Naive B cell (primary cell): ENCODE measurements around the gene MSMP. TPM values are rescaled to one million over a fixed set of nuclear protein-coding genes. Genes with fewer than 3 reads are reported as not detected.

Experiments used
- ATAC-seq, 2 donors: fragments of 150-1000 bp; cut with Tn5 transposase; 2 replicates each; pipeline ENCODE4 v1.10.0; 2021; ENCODE audit warnings: low read depth in 2 of 2, mild to moderate bottlenecking in 2 of 2, moderate library complexity in 2 of 2
- DNase-seq: peaks from one replicate; pipeline ENCODE4 v3.0.0; 2022
- H3K27ac Mint-ChIP-seq, 6 donors: one replicate each; pipeline ENCODE4 v1.8.0; 2020 to 2022; ENCODE audit warnings: mild to moderate bottlenecking in 6 of 6, mixed read lengths in 6 of 6, moderate library complexity in 5 of 6, inconsistent platforms in 2 of 6
- H3K27me3 Mint-ChIP-seq, 3 donors: one replicate each; pipeline ENCODE4 v1.8.0; 2021 to 2022; ENCODE audit warnings: mixed read lengths in 3 of 3, mild to moderate bottlenecking in 1 of 3
- H3K36me3 Mint-ChIP-seq, 2 donors: one replicate each; pipeline ENCODE4 v1.8.0; 2020 to 2022; ENCODE audit warnings: mixed read lengths in 2 of 2, inconsistent platforms in 1 of 2, mild to moderate bottlenecking in 1 of 2
- H3K4me1 Mint-ChIP-seq, 3 donors: one replicate each; pipeline ENCODE4 v1.8.0; 2020 to 2022; ENCODE audit warnings: mixed read lengths in 3 of 3, inconsistent platforms in 1 of 3, mild to moderate bottlenecking in 1 of 3, moderate library complexity in 1 of 3
- H3K4me3 Mint-ChIP-seq, 8 donors: one replicate each; pipeline ENCODE4 v1.8.0; 2020 to 2022; ENCODE audit warnings: mild to moderate bottlenecking in 8 of 8, mixed read lengths in 8 of 8, moderate library complexity in 8 of 8, inconsistent platforms in 2 of 8
- H3K9me3 Mint-ChIP-seq, 7 donors: one replicate each; pipeline ENCODE4 v1.8.0; 2020 to 2022; ENCODE audit warnings: mixed read lengths in 7 of 7, mild to moderate bottlenecking in 5 of 7, inconsistent platforms in 2 of 7, moderate library complexity in 1 of 7
- polyA plus RNA-seq, 6 donors: library from polyadenylated mRNA; unstranded; fragments of 300-500 nt; fragmentation: Illumina TruSeq; gene quantifications; one replicate each; pipeline ENCODE4 v1.2.3, GENCODE V29; 2021; ENCODE audit warnings: low read depth in 6 of 6

The MSMP gene, protein sequence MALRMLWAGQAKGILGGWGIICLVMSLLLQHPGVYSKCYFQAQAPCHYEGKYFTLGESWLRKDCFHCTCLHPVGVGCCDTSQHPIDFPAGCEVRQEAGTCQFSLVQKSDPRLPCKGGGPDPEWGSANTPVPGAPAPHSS
- polyA plus RNA-seq, result 1 to 10 TPM in 5 of 6 donors, not detected in 1; 2.1 to 7.2 (median 3.6) TPM

DNA sequence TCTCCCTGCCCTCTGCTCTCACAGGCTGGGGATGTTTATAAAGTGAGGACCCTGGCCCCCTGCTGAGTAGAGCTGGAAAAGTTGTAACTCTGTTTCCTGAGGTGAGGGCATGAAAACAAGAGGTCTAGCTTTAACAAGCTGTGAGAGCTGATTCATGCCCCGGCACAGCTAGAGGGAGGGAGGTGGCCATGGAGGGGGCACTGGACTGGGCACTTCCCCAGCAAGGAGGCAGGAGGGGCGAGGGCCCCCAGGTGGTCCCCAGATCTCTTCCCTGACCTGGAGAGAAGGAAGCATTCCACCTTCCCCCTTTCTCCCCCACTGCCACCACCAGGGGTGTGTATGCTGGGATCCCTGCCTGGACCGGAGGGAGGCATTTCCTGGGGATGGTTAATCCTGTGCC is at the start of gene MSMP:
MSMP (minus strand) TSS at position 13 of the 400 bp plus-strand sequence. CDS start 147 bp downstream, outside the sequence.
- peak within 1 kb of the TSS in 7 of 8 donors; percentile 61 to 98 (median 96) for H3K4me3 Mint-ChIP-seq
- no peak for ATAC-seq
- no peak for DNase-seq
- H3K27ac Mint-ChIP-seq, result peak within 1 kb of the TSS in 4 of 6 donors; percentile 20 to 98 (median 78)
- peaks cover 7 to 21% of the 10 kb centered on the region in 2 donors for H3K36me3 Mint-ChIP-seq
- H3K4me1 Mint-ChIP-seq, result peaks cover 49 to 58% (median 54%) of the 10 kb centered on the region in 3 donors
- H3K27me3 Mint-ChIP-seq, result no peaks in the 10 kb centered on the region
- no peaks in the 10 kb centered on the region for H3K9me3 Mint-ChIP-seq

DNA sequence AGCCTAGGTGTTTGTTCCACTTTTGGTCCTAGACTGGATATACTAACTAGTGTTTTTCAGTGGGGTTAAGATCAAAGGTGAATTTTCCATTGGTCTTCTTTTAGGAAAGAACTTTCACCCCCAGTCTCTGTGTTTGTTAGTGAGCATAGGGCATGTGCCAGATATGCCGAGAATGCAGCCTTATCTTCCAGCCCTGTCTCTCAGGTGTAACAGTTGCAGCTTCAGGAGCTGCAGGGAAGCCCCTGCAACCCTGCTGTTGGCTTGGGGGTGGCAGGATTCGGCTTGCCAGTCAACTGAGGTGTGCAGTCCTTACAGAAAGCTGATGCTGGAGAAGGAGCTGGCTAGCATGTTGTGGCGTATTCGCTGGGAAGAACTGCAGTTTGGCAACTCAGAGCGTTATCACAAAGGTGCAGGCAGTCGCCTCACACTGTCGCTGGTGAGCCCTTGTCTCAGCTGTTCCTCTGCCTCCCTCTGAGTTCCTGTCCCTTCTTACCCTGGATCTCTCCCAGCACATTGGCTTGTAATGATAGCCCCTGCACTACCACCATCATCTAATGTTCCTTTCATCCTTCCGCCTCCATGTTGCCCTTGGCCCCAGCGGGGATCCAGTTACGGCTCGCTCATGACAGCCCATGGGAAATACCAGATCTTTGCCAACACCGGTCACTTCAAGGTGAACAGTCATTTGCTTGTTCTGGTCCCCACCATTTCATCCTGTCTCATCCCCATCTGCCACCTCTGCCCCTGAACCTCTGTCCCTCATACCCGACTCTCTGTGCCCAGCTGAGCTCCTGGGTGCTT is 47.5 kb upstream of the MSMP start:
- peak overlapping the region in 1 of 6 donors; percentile 17 for H3K27ac Mint-ChIP-seq
- ATAC-seq, result no peak
- H3K4me3 Mint-ChIP-seq, result no peak overlapping the region
- H3K9me3 Mint-ChIP-seq, result no peaks in the 10 kb centered on the region
- no peaks in the 10 kb centered on the region for H3K4me1 Mint-ChIP-seq
- H3K27me3 Mint-ChIP-seq, result no peaks in the 10 kb centered on the region
- DNase-seq, result no peak
- peaks cover 11 to 28% of the 10 kb centered on the region in 2 donors for H3K36me3 Mint-ChIP-seq

DNA sequence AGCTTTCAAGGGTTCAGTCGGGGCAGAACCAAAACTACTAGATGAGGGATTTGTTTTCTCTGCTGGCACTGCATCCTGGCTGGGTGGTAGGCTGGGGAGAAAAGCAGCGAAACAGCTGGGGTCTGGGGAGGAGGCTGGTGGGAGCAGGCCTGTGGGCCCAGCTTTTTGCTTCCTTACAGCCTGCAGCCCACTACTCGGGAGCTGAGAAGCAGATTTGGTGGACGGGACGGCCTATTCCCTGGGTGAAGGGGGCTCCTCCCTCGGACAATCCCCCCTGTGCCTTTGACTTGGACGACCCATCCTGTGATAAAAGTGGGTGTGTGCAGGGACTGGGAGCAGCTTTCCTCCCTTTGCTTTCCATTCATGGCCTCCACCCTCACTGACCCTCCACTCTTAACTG is 46.5 kb upstream of the MSMP start:
- H3K4me1 Mint-ChIP-seq, result no peaks in the 10 kb centered on the region
- no peak for DNase-seq
- no peak overlapping the region for H3K4me3 Mint-ChIP-seq
- peaks cover 11 to 28% of the 10 kb centered on the region in 2 donors for H3K36me3 Mint-ChIP-seq
- ATAC-seq, result no peak
- no peaks in the 10 kb centered on the region for H3K27me3 Mint-ChIP-seq
- H3K9me3 Mint-ChIP-seq, result no peaks in the 10 kb centered on the region
- H3K27ac Mint-ChIP-seq, result no peak overlapping the region

DNA sequence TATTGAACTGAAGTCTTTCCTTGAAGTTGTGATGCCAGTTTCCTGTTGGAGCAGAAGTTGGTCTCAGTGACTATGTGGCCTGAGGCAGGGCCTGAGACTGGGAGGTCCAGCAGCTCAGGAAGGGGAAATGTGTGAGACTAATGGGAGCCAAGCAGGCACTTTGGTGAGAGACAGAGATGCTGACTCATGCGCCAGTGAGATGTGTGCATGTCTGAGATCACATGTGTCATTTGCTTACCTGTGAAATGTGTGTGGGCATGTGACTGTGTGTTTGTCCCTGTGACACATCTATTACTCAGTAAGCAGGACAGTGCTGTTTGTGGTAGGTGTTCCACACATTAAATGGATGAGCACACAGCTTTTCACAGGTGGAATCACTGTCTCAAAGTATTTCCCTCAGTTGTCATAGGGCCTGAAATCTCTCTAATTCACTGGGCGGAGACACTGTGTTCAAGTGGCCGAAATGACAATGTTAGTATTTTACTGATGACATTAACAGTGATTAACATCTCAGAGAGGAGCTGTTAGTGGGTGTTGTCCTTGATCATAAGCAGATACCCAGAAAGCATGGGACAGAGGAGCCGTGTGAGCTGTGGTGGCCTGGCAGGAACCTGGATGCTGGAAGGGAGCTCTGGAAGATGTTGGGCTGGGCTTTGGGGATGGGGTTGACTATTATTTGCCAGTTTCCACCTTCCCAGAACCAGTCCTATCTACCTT is 44.7 kb upstream of the MSMP start:
- ATAC-seq, result no peak
- Mint-ChIP-seq H3K27ac (no peak overlapping the region), H3K27me3 (no peaks in the 10 kb centered on the region), H3K4me3 (no peak overlapping the region), H3K9me3 (no peaks in the 10 kb centered on the region), H3K36me3 (peaks cover 17 to 28% of the 10 kb centered on the region in 2 donors), H3K4me1 (no peaks in the 10 kb centered on the region)
- DNase-seq, result no peak

DNA sequence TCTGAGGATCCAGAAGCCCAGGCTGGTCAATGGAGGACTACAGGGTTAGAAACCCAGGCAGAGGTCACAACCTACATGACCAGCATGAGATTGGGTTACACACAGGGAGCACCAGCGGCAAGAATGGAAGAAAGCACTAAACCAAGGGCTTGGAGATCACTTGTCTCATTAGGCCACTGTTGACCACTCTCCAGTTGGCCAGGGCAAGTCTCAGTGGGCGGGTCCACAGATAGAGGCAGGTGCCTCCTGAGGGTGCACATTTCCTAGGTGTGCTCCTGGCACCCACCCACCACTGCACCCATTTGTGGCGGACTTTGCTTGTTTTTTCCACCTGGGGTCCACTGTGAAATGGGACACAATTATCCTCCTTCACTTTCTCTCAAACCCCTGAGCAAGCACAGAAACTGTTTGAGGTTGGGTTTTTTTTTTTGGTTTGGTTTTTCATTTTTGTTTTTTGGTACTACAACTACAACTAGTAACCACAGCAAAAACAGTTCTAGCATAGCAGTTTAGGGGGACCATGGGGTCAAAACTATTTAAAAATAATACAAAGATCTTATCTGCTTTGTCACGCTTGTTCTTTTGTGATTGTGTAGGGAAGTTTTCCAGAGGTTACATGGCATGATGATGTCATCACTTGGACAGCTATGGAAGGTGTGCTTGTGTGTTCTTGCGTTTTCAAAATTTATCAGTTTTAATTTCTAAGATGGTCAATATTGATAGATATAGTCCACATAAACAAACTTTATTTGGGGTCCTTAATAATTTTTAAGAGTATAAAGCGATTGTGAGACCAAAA is 43.4 kb upstream of the MSMP start:
- Mint-ChIP-seq H3K27me3 (no peaks in the 10 kb centered on the region), H3K9me3 (no peaks in the 10 kb centered on the region), H3K4me1 (no peaks in the 10 kb centered on the region), H3K27ac (peak overlapping the region in 2 of 6 donors; percentile 31 to 75), H3K36me3 (peaks cover 17 to 28% of the 10 kb centered on the region in 2 donors), H3K4me3 (no peak overlapping the region)
- ATAC-seq, result no peak
- no peak for DNase-seq

DNA sequence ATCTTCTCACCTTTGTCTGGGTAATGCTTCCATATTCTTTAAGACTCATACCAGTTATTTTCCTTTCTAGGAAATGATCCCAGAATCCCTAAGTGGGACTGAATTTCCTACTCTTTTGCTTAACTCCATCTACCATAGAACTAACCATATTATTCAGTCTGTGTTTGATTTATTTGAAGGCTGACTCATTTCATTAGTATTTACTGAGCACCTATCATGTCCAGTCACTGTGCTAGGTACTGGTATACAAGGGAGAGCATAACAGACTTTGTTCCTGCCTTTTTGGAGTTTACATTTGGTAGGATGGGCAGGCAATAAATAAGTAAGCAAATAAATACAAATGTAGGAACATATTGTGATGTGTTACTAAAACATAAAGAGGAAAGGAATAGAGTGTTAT is 41.6 kb upstream of the MSMP start:
- ATAC-seq (no peak), DNase-seq (no peak)
- Mint-ChIP-seq H3K9me3 (no peaks in the 10 kb centered on the region), H3K4me1 (peaks cover 4 to 5% (median 5%) of the 10 kb centered on the region in 3 donors), H3K27ac (no peak overlapping the region), H3K36me3 (peaks cover 5 to 12% of the 10 kb centered on the region in 2 donors), H3K27me3 (peaks cover 0 to 5% (median 4%) of the 10 kb centered on the region in 3 donors), H3K4me3 (no peak overlapping the region)

DNA sequence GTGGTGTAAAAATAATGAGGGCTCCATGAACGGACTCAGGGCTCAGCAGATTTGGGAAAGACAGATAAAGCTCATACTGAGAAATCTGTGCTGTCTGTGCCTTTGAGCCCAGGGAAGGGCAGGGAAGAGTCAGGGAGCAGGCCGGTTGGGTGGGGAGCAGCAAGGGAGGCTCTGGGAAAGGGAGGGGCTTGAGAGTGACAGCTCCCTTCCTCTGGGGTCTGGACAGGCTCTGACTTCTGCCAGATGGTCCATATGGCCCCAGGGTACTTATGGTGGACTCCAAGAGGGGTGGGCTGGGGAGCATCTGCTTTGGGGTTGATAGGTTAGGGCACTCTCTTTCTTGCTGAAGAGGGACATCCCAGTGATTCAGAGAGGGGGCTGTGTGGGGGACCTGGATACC is 39.4 kb upstream of the MSMP start:
- H3K9me3 Mint-ChIP-seq, result no peaks in the 10 kb centered on the region
- H3K4me1 Mint-ChIP-seq, result peaks cover 9 to 12% (median 12%) of the 10 kb centered on the region in 3 donors
- peaks cover 0 to 5% of the 10 kb centered on the region in 2 donors for H3K36me3 Mint-ChIP-seq
- no peak overlapping the region for H3K4me3 Mint-ChIP-seq
- peak overlapping the region in 1 of 6 donors; percentile 79 for H3K27ac Mint-ChIP-seq
- ATAC-seq (no peak), DNase-seq (no peak)
- H3K27me3 Mint-ChIP-seq, result peaks cover 3 to 10% (median 8%) of the 10 kb centered on the region in 3 donors

DNA sequence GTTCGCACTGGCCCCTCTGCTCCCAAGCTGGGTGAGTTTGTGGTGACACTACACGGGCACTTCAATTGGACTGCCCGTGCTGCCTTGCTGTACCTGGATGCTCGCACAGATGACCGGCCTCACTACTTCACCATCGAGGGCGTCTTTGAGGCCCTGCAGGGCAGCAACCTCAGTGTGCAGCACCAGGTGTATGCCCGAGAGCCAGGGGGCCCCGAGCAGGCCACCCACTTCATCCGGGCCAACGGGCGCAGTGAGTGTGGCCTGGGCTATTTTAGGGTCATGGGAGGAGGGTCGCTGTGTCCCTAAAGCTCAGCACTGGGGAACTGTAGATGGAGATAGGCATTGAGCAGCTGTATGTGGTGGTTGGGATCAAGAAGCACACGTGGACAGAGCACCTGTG is 38.8 kb upstream of the MSMP start:
- Mint-ChIP-seq H3K36me3 (peaks cover 0 to 5% of the 10 kb centered on the region in 2 donors), H3K4me1 (peaks cover 9 to 12% (median 12%) of the 10 kb centered on the region in 3 donors), H3K27me3 (peaks cover 3 to 10% (median 8%) of the 10 kb centered on the region in 3 donors), H3K27ac (peak overlapping the region in 2 of 6 donors; percentile 79 to 91), H3K9me3 (no peaks in the 10 kb centered on the region), H3K4me3 (no peak overlapping the region)
- no peak for DNase-seq
- no peak for ATAC-seq

DNA sequence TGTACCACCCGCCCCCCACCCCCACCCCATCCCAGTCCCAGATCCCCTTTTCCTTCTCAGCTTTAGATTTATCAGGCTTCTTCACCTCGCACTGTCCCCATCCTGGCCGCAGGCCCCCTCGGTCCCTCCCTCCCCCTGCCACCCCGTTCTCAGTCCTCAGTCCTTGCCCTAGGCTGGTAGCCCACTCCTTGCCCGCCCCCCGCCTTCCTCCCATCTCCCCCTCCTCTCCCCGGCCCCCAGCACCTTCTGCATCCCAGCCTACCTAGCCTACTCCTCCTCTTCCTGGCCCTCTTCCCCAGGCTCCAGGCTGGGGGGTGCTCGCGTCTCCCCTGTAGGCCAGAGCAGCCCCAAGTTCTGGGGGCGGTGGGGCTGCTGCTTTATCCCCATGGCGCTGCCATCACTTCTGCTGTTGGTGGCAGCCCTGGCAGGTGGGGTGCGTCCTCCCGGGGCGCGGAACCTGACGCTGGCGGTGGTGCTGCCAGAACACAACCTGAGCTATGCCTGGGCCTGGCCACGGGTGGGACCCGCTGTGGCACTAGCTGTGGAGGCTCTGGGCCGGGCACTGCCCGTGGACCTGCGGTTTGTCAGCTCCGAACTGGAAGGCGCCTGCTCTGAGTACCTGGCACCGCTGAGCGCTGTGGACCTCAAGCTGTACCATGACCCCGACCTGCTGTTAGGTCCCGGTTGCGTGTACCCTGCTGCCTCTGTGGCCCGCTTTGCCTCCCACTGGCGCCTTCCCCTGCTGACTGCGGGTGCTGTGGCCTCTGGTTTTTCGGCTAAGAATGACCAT is 38.1 kb upstream of the MSMP start:
- Mint-ChIP-seq H3K36me3 (peaks cover 0 to 5% of the 10 kb centered on the region in 2 donors), H3K27me3 (peaks cover 3 to 10% (median 8%) of the 10 kb centered on the region in 3 donors), H3K9me3 (no peaks in the 10 kb centered on the region), H3K27ac (peak overlapping the region in 1 of 6 donors; percentile 72), H3K4me3 (no peak overlapping the region), H3K4me1 (peaks cover 9 to 12% (median 12%) of the 10 kb centered on the region in 3 donors)
- DNase-seq, result no peak
- no peak for ATAC-seq

DNA sequence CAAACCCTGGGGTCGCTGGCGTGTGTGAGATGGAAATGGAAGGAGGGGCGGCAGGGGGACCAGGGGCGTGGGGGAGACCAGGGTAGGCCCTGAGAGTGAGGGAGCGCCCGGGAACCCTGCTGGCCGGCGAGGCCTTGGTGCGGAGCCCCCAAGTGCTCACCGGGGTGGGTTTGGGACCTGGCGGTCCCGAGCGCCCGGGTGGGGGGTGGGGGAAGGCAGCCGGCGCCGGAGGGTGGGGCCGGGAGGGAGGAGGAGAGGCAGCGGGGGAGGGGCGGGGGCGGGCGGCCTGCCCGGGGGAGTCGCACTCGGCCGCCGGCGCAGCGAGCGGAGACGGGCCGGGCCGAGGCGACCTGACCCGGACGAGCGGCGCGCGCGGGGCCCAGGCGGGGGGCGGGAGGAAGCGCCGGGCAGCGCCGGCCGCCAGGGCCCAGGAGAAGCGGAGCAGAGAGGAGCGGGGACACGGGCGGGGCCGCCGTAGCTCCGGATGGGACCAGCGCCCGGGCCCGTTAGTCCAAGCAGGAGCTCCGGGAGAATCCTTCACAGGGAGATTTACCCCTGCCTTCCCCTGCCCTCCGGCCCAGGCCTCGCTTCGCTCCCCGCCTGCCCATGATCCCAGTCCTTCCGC is 37.3 kb upstream of the MSMP start, which contains the start of gene NPR2:
NPR2 (plus strand) TSS at position 295 of the 625 bp plus-strand sequence. CDS start 818 bp downstream, outside the sequence.
- H3K36me3 Mint-ChIP-seq, result peaks cover 0 to 5% of the 10 kb centered on the region in 2 donors
- peaks cover 9 to 12% (median 12%) of the 10 kb centered on the region in 3 donors for H3K4me1 Mint-ChIP-seq
- no peak for DNase-seq
- peak within 1 kb of the TSS in 5 of 8 donors; percentile 36 to 78 (median 63) for H3K4me3 Mint-ChIP-seq
- no peaks in the 10 kb centered on the region for H3K9me3 Mint-ChIP-seq
- no peak for ATAC-seq
- peaks cover 3 to 10% (median 8%) of the 10 kb centered on the region in 3 donors for H3K27me3 Mint-ChIP-seq
- H3K27ac Mint-ChIP-seq, result peak within 1 kb of the TSS in 3 of 6 donors; percentile 28 to 72 (median 72)

DNA sequence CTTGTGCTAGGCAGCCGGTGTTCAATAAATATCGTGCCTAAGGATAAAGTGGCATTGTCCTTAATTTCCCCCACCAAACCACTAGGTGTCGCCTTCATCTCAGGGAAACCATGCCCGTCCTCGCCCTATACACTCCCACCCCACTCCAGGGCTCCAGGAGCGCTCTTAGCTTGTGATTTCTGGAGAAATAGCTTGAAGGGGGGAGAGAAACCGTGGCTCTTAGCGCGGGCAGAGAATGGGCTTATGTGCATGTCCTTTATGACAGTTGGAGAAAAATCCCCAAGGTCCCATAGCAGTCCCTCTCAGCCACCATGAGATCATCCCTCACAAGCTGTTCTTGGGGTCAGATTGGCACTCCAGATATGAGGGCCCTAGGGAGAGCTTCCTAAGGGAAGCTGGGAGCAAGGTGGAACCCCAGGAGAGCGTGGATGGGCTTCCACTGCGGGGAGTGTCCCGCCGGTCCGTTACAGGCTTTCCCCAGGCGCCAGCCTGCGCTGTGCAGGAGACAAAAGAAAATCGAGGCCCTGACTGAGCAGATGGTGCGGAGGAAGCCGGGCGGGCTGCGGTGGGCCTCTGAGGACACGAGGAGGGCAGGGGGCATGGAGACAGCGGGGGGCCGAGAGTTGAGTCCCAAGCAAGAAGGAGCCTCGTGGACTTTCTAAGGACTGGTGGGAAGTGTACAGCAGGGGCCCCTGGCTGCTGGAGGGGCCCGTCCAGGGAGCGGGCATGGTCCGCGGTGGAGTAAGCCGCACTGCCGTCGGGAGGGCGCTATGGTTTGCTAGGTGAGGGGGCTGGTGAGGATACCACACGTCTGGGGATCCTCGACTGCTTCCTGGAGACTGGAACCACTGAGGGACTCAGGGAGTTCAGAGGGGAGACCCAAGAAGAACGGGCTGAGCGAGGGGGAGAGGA is 36.6 kb upstream of the MSMP start:
- DNase-seq, result peak; percentile 58
- peaks cover 12% of the 10 kb centered on the region in 3 donors for H3K4me1 Mint-ChIP-seq
- H3K36me3 Mint-ChIP-seq, result peaks cover 5 to 7% of the 10 kb centered on the region in 2 donors
- peaks cover 3 to 10% (median 8%) of the 10 kb centered on the region in 3 donors for H3K27me3 Mint-ChIP-seq
- H3K9me3 Mint-ChIP-seq, result no peaks in the 10 kb centered on the region
- ATAC-seq, result peak; percentile 87 to 92
- peak overlapping the region in 3 of 6 donors; percentile 28 to 72 (median 53) for H3K27ac Mint-ChIP-seq
- H3K4me3 Mint-ChIP-seq, result peak overlapping the region in 5 of 8 donors; percentile 36 to 78 (median 63)
